ENCODE data around the gene PPP2R2B. TPM values are rescaled to one million over a fixed set of nuclear protein-coding genes. Genes with fewer than 3 reads are reported as not detected.

Gene PPP2R2B
- total RNA-seq, 4 donors from 2014 or later = 1.2 to 4.0 (median 2.1) TPM

DNA sequence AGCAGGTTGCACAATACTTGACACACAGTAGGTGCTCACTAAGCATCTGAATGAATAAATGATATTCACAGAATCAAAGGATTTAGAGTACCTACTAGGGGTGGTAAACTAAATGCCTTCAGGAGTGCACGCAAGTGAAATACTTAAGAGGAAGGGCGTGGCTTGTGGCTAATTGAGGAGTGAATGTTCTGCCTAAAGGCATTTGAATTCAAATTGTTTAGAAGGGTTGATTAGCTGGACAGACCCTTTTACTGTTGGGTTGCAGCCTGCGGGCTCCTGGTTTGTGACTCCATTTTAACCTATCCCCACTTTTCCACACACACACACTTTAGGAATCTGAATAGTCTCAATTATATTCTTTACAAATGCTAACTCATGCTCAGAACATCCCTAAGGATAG lies 63.1 kb downstream of the PPP2R2B start:
- intact Hi-C loops (cut with DNase I) = no loop called here
- DNase-seq (ENCODE audit: extremely low spot score) = no peak
- Histone ChIP-seq H3K4me3 (no peak overlapping the region), H3K9me3 (no peaks in the 10 kb centered on the region), H3K27ac (replicated peaks in 1 of 4) (no peak overlapping the region), H3K27me3 (no peaks in the 10 kb centered on the region), H3K4me1 (no peaks in the 10 kb centered on the region), H3K36me3 (no peaks in the 10 kb centered on the region)
- WGBS = 78% methylated on average over 3 of the region's 3 CpGs
- TF ChIP-seq EP300 (IDR thresholded peaks at IDR 0.05) = no peak
- TF ChIP-seq, protein P1, sequence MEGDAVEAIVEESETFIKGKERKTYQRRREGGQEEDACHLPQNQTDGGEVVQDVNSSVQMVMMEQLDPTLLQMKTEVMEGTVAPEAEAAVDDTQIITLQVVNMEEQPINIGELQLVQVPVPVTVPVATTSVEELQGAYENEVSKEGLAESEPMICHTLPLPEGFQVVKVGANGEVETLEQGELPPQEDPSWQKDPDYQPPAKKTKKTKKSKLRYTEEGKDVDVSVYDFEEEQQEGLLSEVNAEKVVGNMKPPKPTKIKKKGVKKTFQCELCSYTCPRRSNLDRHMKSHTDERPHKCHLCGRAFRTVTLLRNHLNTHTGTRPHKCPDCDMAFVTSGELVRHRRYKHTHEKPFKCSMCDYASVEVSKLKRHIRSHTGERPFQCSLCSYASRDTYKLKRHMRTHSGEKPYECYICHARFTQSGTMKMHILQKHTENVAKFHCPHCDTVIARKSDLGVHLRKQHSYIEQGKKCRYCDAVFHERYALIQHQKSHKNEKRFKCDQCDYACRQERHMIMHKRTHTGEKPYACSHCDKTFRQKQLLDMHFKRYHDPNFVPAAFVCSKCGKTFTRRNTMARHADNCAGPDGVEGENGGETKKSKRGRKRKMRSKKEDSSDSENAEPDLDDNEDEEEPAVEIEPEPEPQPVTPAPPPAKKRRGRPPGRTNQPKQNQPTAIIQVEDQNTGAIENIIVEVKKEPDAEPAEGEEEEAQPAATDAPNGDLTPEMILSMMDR (IDR thresholded peaks at IDR 0.05) = no peak
- no peak for TF ChIP-seq POLR2AphosphoS5 (IDR thresholded peaks at IDR 0.05)
- no peak for TF ChIP-seq POLR2A (IDR thresholded peaks at IDR 0.05; ENCODE audit: low read depth)

GRCh38 chr5:146813346-146814157 lies 65.0 kb downstream of the PPP2R2B start:
- no peaks in the 10 kb centered on the region for H3K36me3 ChIP-seq
- no peaks in the 10 kb centered on the region for H3K4me1 ChIP-seq
- TF ChIP-seq EP300 (IDR thresholded peaks at IDR 0.05) (no peak), POLR2A (IDR thresholded peaks at IDR 0.05; ENCODE audit: low read depth) (no peak), POLR2AphosphoS5 (IDR thresholded peaks at IDR 0.05) (no peak)
- TF ChIP-seq, protein P1 (IDR thresholded peaks at IDR 0.05) = no peak
- no peak overlapping the region for H3K4me3 ChIP-seq
- 82% methylated on average over 10 of the region's 10 CpGs for WGBS
- H3K27me3 ChIP-seq = no peaks in the 10 kb centered on the region
- intact Hi-C loops (cut with DNase I) = no loop called here
- H3K9me3 ChIP-seq = no peaks in the 10 kb centered on the region
- no peak overlapping the region for H3K27ac ChIP-seq (replicated peaks in 1 of 4)
- no peak for DNase-seq (ENCODE audit: extremely low spot score)

DNA sequence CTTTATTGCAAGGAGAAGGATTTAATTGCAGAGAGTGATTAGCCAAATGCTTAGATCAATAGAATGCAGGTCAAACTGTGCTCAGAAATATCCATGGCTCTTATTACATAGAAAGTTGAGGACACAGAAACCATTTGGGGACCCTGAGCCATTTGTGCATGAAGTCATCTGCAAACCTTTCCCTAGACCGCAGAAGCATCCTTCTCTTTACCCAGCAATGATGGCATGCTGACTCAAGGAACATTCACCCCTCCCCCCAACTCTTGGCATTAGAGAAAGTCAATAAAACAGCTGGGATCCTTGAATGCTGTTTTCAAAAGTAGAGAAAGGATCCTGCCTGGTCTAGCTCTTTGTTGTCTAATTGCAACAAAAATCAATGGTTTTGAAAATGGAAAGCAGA lies 73.5 kb downstream of the PPP2R2B start:
- Histone ChIP-seq H3K27ac (replicated peaks in 1 of 4) (no peak overlapping the region), H3K9me3 (no peaks in the 10 kb centered on the region), H3K4me1 (no peaks in the 10 kb centered on the region), H3K27me3 (peaks cover 0 to 15% (median 0%) of the 10 kb centered on the region in 4 donors), H3K4me3 (no peak overlapping the region), H3K36me3 (no peaks in the 10 kb centered on the region)
- no peak for DNase-seq (ENCODE audit: extremely low spot score)
- intact Hi-C loops (cut with DNase I) = no loop called here
- 50% methylated on average over 1 of the region's 1 CpG for WGBS
- no peak for TF ChIP-seq EP300 (IDR thresholded peaks at IDR 0.05)
- TF ChIP-seq POLR2AphosphoS5 (IDR thresholded peaks at IDR 0.05) = no peak
- TF ChIP-seq, protein P1 (IDR thresholded peaks at IDR 0.05) = no peak
- no peak for TF ChIP-seq POLR2A (IDR thresholded peaks at IDR 0.05; ENCODE audit: low read depth)

DNA sequence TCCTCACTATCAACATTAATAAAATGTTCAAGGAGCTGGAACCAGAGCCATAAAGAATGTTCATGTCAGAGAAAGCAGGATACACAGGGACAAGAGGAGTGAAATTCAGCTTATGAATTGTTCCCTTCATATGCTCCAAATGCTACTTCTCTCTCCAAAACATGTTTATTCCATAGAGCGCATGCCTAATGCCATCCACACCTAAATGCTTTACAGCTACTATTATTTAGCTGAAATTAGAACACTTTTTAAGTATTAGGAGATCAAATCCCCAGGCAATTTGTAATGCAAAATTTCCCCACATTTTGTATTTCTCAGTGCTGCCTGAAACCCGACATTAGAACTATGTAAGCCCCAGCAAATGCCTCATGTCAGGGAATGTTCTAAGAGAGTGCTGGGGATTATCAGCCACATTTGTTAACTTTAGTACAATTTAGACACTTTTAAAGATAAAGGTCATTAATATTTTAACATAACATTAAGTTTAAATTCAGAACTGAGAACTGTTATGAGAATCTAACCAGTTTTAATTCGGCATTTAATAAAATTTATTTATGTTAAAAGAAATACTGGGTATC lies 75.5 kb downstream of the PPP2R2B start:
- intact Hi-C loops (cut with DNase I) = no loop called here
- H3K4me3 ChIP-seq = no peak overlapping the region
- 61% methylated on average over 3 of the region's 3 CpGs for WGBS
- TF ChIP-seq POLR2A (IDR thresholded peaks at IDR 0.05; ENCODE audit: low read depth) (no peak), EP300 (IDR thresholded peaks at IDR 0.05) (no peak), POLR2AphosphoS5 (IDR thresholded peaks at IDR 0.05) (no peak)
- TF ChIP-seq, protein P1 (IDR thresholded peaks at IDR 0.05) = no peak
- DNase-seq (ENCODE audit: extremely low spot score) = no peak
- H3K9me3 ChIP-seq = no peaks in the 10 kb centered on the region
- peaks cover 0 to 15% (median 0%) of the 10 kb centered on the region in 4 donors for H3K27me3 ChIP-seq
- no peaks in the 10 kb centered on the region for H3K36me3 ChIP-seq
- no peak overlapping the region for H3K27ac ChIP-seq (replicated peaks in 1 of 4)
- H3K4me1 ChIP-seq = no peaks in the 10 kb centered on the region

All from esophagus muscularis mucosa (tissue), 4 donors.